ENCODE results near the gene FAM117A. TPM values are rescaled to one million over a fixed set of nuclear protein-coding genes. Genes with fewer than 3 reads are reported as not detected.

Gene FAM117A
- total and polyA plus RNA-seq, 2 experiments from 2014 or later = 14.9 to 27.9 TPM

DNA sequence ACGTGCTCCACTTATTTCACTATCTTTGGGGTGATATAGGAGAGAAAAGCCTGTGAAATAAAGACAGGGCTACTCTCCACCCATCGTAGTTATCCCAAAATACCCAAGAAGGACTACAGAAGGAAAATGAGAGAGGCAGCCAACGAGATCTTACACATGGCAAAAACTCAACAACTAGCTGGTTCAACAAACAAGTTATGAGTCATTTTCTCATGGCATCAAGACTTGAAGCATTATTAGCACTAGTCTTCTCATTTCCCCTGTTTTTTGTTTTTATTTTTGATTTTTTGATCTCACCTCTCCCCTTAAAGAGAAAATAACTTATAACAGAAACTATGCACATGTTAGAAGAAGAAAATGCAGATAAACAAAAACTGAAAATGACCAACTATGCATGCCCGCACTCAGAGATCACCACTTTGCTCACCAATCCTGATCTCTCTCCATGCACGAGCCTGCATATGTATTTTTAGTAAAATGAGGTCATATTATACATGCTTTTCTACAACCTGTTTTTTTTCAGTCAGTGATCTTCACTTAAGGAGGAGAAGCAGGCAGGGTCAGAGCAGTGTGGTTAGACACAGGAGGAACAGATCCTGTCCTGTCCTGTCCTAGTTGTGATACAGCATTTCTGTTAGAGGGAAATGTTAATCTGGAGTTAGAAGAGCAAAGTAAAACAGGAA lies 22.8 kb downstream of the FAM117A start:
- DNase-seq (ENCODE audit: low spot score) = no peak
- H3K4me1 ChIP-seq (ENCODE audit: insufficient read depth) = no peaks in the 10 kb centered on the region
- peaks cover 9% of the 10 kb centered on the region for H3K79me2 ChIP-seq
- H3K9me3 ChIP-seq (ENCODE audit: low read depth) = no peaks in the 10 kb centered on the region
- peak overlapping the region; percentile 43 for H3K4me2 ChIP-seq
- TF ChIP-seq, protein P1, sequence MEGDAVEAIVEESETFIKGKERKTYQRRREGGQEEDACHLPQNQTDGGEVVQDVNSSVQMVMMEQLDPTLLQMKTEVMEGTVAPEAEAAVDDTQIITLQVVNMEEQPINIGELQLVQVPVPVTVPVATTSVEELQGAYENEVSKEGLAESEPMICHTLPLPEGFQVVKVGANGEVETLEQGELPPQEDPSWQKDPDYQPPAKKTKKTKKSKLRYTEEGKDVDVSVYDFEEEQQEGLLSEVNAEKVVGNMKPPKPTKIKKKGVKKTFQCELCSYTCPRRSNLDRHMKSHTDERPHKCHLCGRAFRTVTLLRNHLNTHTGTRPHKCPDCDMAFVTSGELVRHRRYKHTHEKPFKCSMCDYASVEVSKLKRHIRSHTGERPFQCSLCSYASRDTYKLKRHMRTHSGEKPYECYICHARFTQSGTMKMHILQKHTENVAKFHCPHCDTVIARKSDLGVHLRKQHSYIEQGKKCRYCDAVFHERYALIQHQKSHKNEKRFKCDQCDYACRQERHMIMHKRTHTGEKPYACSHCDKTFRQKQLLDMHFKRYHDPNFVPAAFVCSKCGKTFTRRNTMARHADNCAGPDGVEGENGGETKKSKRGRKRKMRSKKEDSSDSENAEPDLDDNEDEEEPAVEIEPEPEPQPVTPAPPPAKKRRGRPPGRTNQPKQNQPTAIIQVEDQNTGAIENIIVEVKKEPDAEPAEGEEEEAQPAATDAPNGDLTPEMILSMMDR (IDR thresholded peaks at IDR 0.05; ENCODE audit: poor library complexity) = no peak
- TF ChIP-seq EZH2phosphoT487 (IDR thresholded peaks at IDR 0.05; ENCODE audit: low read depth, severe bottlenecking, unreplicated experiment) (no peak), EZH2 (IDR thresholded peaks at IDR 0.05; ENCODE audit: borderline replicate concordance) (no peak)
- peak overlapping the region; percentile 56 for H3K27ac ChIP-seq
- no peaks in the 10 kb centered on the region for H4K20me1 ChIP-seq (ENCODE audit: insufficient read depth, poor library complexity, severe bottlenecking)
- H3K9me2 ChIP-seq (replicated peaks; ENCODE audit: insufficient read depth) = no peaks in the 10 kb centered on the region
- H3K36me3 ChIP-seq (replicated peaks; ENCODE audit: insufficient read depth, low read depth) = no peaks in the 10 kb centered on the region
- WGBS (ENCODE audit: low lambda C conversion rate, missing lambda C conversion rate) = 84% methylated on average over 5 of the region's 5 CpGs
- H3K27me3 ChIP-seq = no peaks in the 10 kb centered on the region
- H2AFZ ChIP-seq = no peak overlapping the region
- H3K4me3 ChIP-seq = no peak overlapping the region

DNA sequence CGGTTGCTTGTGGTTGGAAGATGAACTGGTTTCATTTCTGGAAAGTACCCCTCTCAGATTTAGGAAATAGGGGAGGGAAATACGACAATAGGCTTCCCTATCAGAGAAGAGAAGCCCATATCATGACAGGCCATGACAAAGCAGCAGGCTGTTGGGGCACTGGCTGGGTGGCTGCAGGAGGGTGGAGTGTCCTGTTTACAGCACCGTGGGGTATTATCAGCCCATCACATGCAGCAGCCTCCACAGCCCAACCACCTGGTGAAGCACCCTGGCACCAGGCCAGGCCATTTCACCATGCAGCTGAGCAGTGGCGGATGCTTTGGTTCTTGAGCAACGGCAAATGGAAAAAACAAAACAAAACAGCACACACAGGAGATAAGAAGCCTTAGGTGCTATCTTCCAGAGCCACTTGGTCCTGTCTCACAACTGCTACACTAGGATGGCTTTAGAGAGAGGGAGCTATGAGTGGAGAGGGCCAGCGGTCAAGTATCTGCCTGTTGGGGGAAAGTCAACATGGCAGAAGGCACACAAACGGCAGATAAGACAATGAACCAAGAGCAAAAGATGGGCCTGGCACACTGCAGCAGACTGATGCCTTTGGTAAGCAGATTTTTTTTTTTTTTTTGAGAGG lies 24.2 kb downstream of the FAM117A start:
- no peaks in the 10 kb centered on the region for H3K4me1 ChIP-seq (ENCODE audit: insufficient read depth)
- H3K27me3 ChIP-seq = no peaks in the 10 kb centered on the region
- H3K4me3 ChIP-seq = no peak overlapping the region
- H3K36me3 ChIP-seq (replicated peaks; ENCODE audit: insufficient read depth, low read depth) = no peaks in the 10 kb centered on the region
- no peaks in the 10 kb centered on the region for H4K20me1 ChIP-seq (ENCODE audit: insufficient read depth, poor library complexity, severe bottlenecking)
- TF ChIP-seq, protein P1 (IDR thresholded peaks at IDR 0.05; ENCODE audit: poor library complexity) = no peak
- TF ChIP-seq EZH2phosphoT487 (IDR thresholded peaks at IDR 0.05; ENCODE audit: low read depth, severe bottlenecking, unreplicated experiment) = no peak
- DNase-seq (ENCODE audit: low spot score) = peak; percentile 70
- H3K4me2 ChIP-seq = no peak overlapping the region
- no peaks in the 10 kb centered on the region for H3K9me2 ChIP-seq (replicated peaks; ENCODE audit: insufficient read depth)
- 79% methylated on average over 7 of the region's 7 CpGs for WGBS (ENCODE audit: low lambda C conversion rate, missing lambda C conversion rate)
- H3K27ac ChIP-seq = no peak overlapping the region
- no peaks in the 10 kb centered on the region for H3K9me3 ChIP-seq (ENCODE audit: low read depth)
- H3K79me2 ChIP-seq = peaks cover 12% of the 10 kb centered on the region
- no peak overlapping the region for H2AFZ ChIP-seq

DNA sequence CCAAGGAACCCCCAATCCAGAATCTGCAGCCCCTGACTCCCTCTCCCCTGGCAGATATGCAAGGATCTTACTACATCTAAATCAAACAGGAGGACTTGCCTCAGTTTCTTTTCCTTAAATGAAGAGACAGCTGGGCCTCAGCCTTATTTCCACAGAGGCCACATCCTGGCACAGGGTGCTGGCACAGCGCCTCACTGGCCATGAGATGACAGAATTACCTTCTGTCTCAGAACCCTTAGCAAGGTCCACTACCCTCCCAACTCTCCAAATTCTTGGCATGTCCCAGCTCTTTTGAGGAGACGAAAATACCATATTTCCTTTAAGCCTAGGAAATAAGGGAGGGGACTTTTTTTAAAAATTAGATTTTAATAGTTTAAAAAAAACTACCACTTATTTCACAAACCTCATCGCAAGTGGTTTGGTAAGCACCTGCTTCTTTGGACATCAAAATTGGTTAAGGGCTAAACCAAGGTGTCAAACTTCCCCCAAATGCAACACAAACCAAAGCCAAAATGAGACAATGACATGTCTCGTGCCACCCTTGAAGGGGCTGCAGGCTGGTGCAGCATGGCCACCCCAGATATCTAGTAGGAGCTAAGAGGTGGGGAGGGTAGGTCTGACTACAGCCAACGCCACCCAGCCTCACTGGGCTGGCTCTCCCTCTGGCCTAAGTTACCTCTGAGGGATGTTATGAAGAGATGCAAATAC lies 25.3 kb downstream of the FAM117A start:
- WGBS (ENCODE audit: low lambda C conversion rate, missing lambda C conversion rate) = 96% methylated on average over 5 of the region's 5 CpGs
- H3K79me2 ChIP-seq = peaks cover 12% of the 10 kb centered on the region
- H3K9me3 ChIP-seq (ENCODE audit: low read depth) = no peaks in the 10 kb centered on the region
- no peak for DNase-seq (ENCODE audit: low spot score)
- H4K20me1 ChIP-seq (ENCODE audit: insufficient read depth, poor library complexity, severe bottlenecking) = no peaks in the 10 kb centered on the region
- H2AFZ ChIP-seq = no peak overlapping the region
- no peak for TF ChIP-seq EZH2phosphoT487 (IDR thresholded peaks at IDR 0.05; ENCODE audit: low read depth, severe bottlenecking, unreplicated experiment)
- no peaks in the 10 kb centered on the region for H3K4me1 ChIP-seq (ENCODE audit: insufficient read depth)
- H3K4me2 ChIP-seq = no peak overlapping the region
- no peak overlapping the region for H3K4me3 ChIP-seq
- no peaks in the 10 kb centered on the region for H3K9me2 ChIP-seq (replicated peaks; ENCODE audit: insufficient read depth)
- no peaks in the 10 kb centered on the region for H3K36me3 ChIP-seq (replicated peaks; ENCODE audit: insufficient read depth, low read depth)
- no peak overlapping the region for H3K27ac ChIP-seq
- no peaks in the 10 kb centered on the region for H3K27me3 ChIP-seq
